Measurements from ENCODE around the gene DR1.

DR1 gene

DNA sequence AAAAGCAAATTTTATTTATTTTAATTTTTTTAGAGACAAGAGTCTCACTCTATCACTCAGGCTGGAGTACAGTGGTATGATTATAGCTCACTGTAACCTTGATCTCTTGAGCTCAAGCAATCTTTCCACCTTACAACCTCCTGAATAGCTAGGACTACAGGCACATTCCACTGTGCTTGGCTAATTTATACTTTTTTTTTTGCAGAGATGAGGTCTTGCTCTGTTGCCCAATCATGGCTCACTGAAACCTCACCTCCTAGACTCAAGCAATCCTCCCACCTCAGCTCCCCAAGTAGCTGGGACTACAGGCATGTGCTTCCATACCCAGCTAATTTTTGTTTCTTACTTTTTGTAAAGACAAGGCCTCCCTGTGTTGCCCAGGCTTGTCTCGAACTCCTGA, 49.5 kb downstream of the DR1 start:
- no peak for DNase-seq

DNA sequence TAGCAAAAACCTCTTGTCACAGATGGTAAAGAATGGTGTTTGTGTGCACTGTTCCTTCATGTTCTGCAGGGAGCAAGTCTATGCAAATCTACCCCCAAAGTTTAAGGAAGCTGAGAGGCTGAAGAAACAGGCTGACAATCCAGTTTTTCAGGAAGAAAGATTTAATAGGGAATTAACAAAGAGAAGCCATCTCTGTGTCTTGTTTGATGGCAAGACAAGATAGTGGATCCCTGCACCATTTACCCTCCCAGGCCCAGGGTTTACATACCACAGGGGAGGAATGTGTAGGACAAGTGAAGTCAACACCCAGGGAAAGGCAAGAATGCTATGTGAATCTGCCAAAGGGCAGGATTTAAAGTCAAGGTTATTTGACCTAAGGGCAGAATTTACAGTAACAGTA, 54.1 kb downstream of the DR1 start:
- no peak for DNase-seq

DNA sequence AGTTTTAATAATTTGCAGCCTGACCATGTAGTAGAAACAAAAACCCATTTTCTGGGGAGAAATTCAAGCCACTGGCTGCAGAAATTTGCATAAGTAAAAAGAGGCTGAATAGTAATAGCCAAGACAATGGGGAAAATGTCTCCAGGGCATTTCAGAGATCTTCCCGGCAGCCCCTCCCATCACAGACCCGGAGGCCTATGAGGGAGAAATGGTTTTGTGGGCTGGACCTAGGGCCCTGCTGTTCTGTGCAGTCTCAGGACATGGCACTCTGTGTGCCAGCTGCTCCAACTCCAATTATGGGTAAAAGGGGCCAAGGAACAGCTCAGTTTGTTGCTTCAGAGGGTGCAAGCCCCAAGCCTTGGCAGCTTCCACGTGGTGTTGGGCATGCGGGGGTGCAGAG, 62.5 kb downstream of the DR1 start:
- DNase-seq, result no peak

DNA sequence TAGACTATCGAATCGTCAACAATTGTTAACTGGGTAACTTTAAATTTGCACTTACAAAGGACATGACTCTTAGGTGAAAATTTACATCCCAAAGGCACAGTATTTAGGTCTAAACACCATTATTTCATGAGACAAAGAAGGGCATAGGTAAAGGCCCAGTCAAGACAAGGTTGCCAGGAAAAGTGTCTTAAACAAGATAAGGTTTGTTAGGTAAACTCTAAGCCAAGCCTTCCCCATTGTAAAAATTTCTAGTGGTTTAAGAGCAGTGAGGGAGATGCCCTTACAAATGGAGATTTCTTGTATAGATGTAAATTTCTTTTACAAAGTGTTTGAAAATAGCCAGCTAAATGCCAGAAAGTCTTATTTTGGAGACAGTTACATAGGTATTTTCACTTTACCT, 65.3 kb downstream of the DR1 start:
- DNase-seq, result no peak

DNA sequence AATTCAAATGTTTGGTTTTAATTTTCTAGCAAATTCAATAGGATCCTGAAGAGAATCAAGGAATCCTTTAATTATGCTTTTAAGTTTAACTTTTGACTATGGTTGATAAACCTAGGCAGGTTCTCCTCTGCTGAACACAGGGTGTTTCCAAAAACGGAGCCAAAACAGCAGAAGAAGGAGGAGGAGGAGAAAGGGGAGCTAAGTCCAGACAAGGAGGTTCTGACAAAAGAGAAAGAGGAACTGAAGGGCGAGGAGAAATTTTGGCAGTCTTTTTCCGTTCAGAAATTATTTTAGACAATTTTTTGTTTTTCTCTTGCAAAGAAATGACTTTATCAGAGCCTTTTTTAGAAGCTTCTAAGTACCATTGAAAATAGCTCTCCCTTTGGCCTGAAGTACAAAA, 69.0 kb downstream of the DR1 start:
- no peak for DNase-seq

DNA sequence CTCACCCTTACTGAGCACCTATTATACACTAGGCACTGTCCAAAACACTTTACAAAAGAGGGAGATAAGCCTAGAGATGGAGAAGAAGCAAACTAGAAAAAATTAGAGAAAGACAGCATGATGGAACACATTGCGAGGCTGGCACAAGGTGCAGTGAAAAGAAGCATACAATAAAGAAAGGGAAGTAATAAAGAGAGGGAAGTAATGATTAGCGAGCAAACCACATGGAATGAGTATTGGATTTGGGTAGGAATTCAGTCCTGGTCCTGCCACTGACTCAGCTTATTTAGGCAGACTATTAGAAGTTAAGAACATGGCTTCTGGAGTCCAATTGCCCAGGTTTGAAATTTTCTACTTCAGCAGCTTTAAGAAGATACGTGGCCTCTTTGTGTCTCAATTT, 69.6 kb downstream of the DR1 start:
- no peak for DNase-seq

DNA sequence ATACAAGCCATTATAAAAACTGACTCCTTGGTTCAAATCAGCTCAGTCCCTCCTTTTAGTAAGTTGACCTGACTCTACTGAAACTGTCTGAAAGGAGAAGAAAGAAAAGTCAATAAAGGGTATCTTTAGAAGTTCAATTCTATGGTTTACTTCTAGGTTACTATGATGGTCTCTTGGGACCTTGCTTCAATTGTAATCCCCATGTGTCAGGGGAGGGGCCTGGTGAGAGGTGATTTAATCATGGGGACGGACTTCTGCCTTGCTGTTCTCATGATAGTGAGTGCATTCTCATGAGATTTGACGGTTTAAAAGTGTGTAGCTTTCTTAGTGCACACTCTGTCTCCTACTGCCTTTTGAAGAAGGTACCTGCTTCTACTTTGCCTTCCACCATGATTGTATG, 70.5 kb downstream of the DR1 start:
- no peak for DNase-seq
